OCI-LY3 (cell line): ENCODE measurements around the gene ACCSL.

Experiments
- EZH2phosphoT487 ChIP-seq: fragments of 200-600 bp; shearing (Covaris generic); IDR thresholded peaks from 2 replicates; pipeline ENCODE4 v1.6.1; 2018; ENCODE audit warnings: antibody characterized with exemption, mixed run types, low read depth
- TF ChIP-seq, protein P1 (sequence below): fragments of 200-600, 300-600 bp; sonication (generic); IDR thresholded peaks from 2 replicates; pipeline ENCODE4 v1.5.1; 2014; ENCODE audit warnings: antibody characterized with exemption, low read length, low read depth

DNA sequence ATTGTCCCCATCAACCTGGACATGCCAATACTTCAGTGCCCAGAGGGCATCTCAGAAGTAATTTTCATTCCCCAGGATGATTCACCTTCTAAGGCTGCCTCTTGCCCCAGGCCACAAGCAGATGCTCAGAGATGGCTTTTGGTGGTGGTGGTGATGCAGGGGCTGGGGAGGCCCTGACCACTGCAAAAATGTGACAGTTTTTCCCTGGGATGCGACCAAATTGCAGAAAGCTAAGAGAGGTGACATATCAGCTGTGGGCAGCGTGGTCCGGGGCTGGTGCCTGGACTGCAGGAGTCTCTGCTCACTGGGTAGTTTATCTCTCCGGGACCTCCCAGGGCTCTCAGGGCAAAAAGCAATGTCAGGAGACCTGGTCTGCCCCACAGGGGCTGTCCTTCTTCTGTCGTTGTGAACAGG lies 39.7 kb upstream of the ACCSL start:
- TF ChIP-seq, protein P1, sequence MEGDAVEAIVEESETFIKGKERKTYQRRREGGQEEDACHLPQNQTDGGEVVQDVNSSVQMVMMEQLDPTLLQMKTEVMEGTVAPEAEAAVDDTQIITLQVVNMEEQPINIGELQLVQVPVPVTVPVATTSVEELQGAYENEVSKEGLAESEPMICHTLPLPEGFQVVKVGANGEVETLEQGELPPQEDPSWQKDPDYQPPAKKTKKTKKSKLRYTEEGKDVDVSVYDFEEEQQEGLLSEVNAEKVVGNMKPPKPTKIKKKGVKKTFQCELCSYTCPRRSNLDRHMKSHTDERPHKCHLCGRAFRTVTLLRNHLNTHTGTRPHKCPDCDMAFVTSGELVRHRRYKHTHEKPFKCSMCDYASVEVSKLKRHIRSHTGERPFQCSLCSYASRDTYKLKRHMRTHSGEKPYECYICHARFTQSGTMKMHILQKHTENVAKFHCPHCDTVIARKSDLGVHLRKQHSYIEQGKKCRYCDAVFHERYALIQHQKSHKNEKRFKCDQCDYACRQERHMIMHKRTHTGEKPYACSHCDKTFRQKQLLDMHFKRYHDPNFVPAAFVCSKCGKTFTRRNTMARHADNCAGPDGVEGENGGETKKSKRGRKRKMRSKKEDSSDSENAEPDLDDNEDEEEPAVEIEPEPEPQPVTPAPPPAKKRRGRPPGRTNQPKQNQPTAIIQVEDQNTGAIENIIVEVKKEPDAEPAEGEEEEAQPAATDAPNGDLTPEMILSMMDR: no peak
- no peak for TF ChIP-seq EZH2phosphoT487
